Neural cell (in vitro differentiated cells): ENCODE measurements around the gene DSCAML1. TPM values are rescaled to one million over a fixed set of nuclear protein-coding genes. Genes with fewer than 3 reads are reported as not detected.

Experiments used
- H2AFZ ChIP-seq: fragments of 200-600, 300-800 bp; sonication (generic), shearing (Covaris generic); 2 replicates; pipeline ENCODE4 v1.6.0; 2014; ENCODE audit warnings: low read depth, mild to moderate bottlenecking, antibody characterized with exemption, low read length, moderate library complexity
- H3F3A ChIP-seq: fragments of 200-600 bp; shearing (Covaris generic); 2 replicates; pipeline ENCODE4 v1.6.1; 2016; ENCODE audit warnings: mild to moderate bottlenecking, moderate library complexity, mixed read lengths, antibody characterized with exemption, low read length; ENCODE audit not compliant: insufficient read depth, poor library complexity, severe bottlenecking
- H3K27ac ChIP-seq: fragments of 200-600, 300-800 bp; sonication (generic), shearing (Covaris generic); 2 replicates; pipeline ENCODE4 v1.5.1; 2014; ENCODE audit warnings: mild to moderate bottlenecking, low read length, moderate library complexity
- H3K27me3 ChIP-seq: fragments of 300-800, 200-600 bp; sonication (generic), shearing (Covaris generic); 2 replicates; pipeline ENCODE4 v1.6.0; 2014; ENCODE audit warnings: mild to moderate bottlenecking, low read depth, low read length, moderate library complexity; ENCODE audit not compliant: insufficient read depth
- H3K36me3 ChIP-seq: fragments of 300-800, 200-600 bp; sonication (generic), shearing (Covaris generic); 2 replicates; pipeline ENCODE4 v1.5.1; 2014; ENCODE audit warnings: mild to moderate bottlenecking, antibody characterized with exemption, low read length, moderate library complexity; ENCODE audit not compliant: insufficient read depth
- H3K4me2 ChIP-seq: fragments of 300-800, 200-600 bp; sonication (generic), shearing (Covaris generic); 2 replicates; pipeline ENCODE4 v1.6.0; 2014; ENCODE audit warnings: mild to moderate bottlenecking, low read length
- H3K4me3 ChIP-seq: fragments of 300-800, 200-600 bp; sonication (generic), shearing (Covaris generic); 2 replicates; pipeline ENCODE4 v1.5.1; 2014; ENCODE audit warnings: mild to moderate bottlenecking, low read length, moderate library complexity
- H3K79me2 ChIP-seq: fragments of 200-600 bp; shearing (Covaris generic); replicated peaks from 2 replicates; pipeline ENCODE4 v1.6.0; 2014; ENCODE audit warnings: mild to moderate bottlenecking, low read length, moderate library complexity; ENCODE audit not compliant: insufficient read depth
- H3K9ac ChIP-seq: fragments of 300-800, 200-600 bp; sonication (generic), shearing (Covaris generic); 2 replicates; pipeline ENCODE4 v1.6.1; 2016; ENCODE audit warnings: mild to moderate bottlenecking, low read length, mixed read lengths
- H3K9me2 ChIP-seq: fragments of 200-600 bp; shearing (Covaris generic); 2 replicates; pipeline ENCODE4 v1.6.1; 2016; ENCODE audit warnings: mild to moderate bottlenecking, low read length, mixed read lengths; ENCODE audit not compliant: insufficient read depth
- H3K9me3 ChIP-seq: fragments of 200-600, 300-800 bp; sonication (generic), shearing (Covaris generic); 2 replicates; pipeline ENCODE4 v1.6.1; 2016; ENCODE audit warnings: mild to moderate bottlenecking, mixed run types, low read length, moderate library complexity, mixed read lengths
- H4K20me1 ChIP-seq: fragments of 200-600 bp; shearing (Covaris generic); 2 replicates; pipeline ENCODE4 v1.6.1; 2016; ENCODE audit warnings: mild to moderate bottlenecking, mixed run types; ENCODE audit not compliant: insufficient read depth
- EP300 ChIP-seq: fragments of 450-650 bp; conservative IDR thresholded peaks from 2 replicates; pipeline ENCODE4 v1.6.1; 2014; ENCODE audit warnings: antibody characterized with exemption, mild to moderate bottlenecking, moderate library complexity; ENCODE audit not compliant: poor library complexity, severe bottlenecking
- EZH2 ChIP-seq: fragments of 200-600, 300-800 bp; shearing (Covaris generic), sonication (generic); IDR thresholded peaks from 2 replicates; pipeline ENCODE4 v1.6.1; 2014; ENCODE audit warnings: antibody characterized with exemption, low read length, borderline replicate concordance, mild to moderate bottlenecking; ENCODE audit not compliant: insufficient read depth, poor library complexity, severe bottlenecking
- MXI1 ChIP-seq: fragments of 450-650 bp; conservative IDR thresholded peaks from 2 replicates; pipeline ENCODE4 v1.6.1; 2014; ENCODE audit warnings: antibody characterized with exemption, mild to moderate bottlenecking; ENCODE audit not compliant: poor library complexity, severe bottlenecking
- POLR2AphosphoS5 ChIP-seq: IDR thresholded peaks from 2 replicates; pipeline ENCODE4 v1.6.1; 2012
- RAD21 ChIP-seq: fragments of 450-650 bp; conservative IDR thresholded peaks from 2 replicates; pipeline ENCODE4 v1.6.1; 2014; ENCODE audit warnings: antibody characterized with exemption, mild to moderate bottlenecking, moderate library complexity
- SMC3 ChIP-seq: fragments of 450-650 bp; conservative IDR thresholded peaks from 2 replicates; pipeline ENCODE4 v1.6.1; 2014; ENCODE audit warnings: antibody characterized with exemption, mild to moderate bottlenecking, moderate library complexity; ENCODE audit not compliant: poor library complexity
- TAF1 ChIP-seq: IDR thresholded peaks from 2 replicates; pipeline ENCODE4 v1.6.1; 2012; ENCODE audit warnings: low read depth
- polyA plus RNA-seq: library from polyadenylated mRNA; depleted of rRNA; stranded (reverse); fragments of >200 nt; gene quantifications from 2 replicates; pipeline ENCODE4 v1.2.3, GENCODE V29; 2014
- TF ChIP-seq, protein P1 (sequence below): IDR thresholded peaks from 2 replicates; pipeline ENCODE4 v1.6.1; 2012; ENCODE audit warnings: borderline replicate concordance
- TF ChIP-seq, protein P2 (sequence below): fragments of 450-650 bp; IDR thresholded peaks from 2 replicates; pipeline ENCODE4 v1.5.1; 2014; ENCODE audit warnings: antibody characterized with exemption, mild to moderate bottlenecking, moderate library complexity; ENCODE audit not compliant: poor library complexity, severe bottlenecking

Gene DSCAML1
- polyA plus RNA-seq, 1 donor from 2014 or later, result 1.3 TPM

DNA sequence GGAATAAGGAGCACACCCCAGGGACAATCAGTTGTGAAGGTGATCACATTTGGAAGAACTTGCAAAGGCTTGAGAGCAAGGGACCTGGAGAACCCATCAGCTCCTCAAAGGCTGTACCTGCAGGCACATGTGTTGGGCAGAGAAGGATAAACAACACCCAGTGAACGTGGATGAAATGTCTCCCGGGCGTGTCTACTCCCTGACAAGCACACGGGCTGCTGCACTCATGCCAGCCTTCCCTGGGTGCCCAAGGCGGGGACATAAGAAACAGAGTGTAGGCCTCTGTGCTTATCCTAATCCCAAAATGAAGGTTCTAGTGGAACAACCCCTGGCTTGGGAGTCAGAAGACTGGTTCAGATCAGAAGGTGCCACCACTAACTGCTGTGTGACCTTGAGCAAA, 46.7 kb downstream of the DSCAML1 start:
- no peaks in the 10 kb centered on the region for H3K9me2 ChIP-seq
- no peaks in the 10 kb centered on the region for H3K9me3 ChIP-seq
- H3F3A ChIP-seq, result no peaks in the 10 kb centered on the region
- TF ChIP-seq EZH2 (no peak), POLR2AphosphoS5 (no peak), SMC3 (no peak), RAD21 (no peak), MXI1 (no peak), TAF1 (no peak), EP300 (no peak)
- TF ChIP-seq, protein P1, sequence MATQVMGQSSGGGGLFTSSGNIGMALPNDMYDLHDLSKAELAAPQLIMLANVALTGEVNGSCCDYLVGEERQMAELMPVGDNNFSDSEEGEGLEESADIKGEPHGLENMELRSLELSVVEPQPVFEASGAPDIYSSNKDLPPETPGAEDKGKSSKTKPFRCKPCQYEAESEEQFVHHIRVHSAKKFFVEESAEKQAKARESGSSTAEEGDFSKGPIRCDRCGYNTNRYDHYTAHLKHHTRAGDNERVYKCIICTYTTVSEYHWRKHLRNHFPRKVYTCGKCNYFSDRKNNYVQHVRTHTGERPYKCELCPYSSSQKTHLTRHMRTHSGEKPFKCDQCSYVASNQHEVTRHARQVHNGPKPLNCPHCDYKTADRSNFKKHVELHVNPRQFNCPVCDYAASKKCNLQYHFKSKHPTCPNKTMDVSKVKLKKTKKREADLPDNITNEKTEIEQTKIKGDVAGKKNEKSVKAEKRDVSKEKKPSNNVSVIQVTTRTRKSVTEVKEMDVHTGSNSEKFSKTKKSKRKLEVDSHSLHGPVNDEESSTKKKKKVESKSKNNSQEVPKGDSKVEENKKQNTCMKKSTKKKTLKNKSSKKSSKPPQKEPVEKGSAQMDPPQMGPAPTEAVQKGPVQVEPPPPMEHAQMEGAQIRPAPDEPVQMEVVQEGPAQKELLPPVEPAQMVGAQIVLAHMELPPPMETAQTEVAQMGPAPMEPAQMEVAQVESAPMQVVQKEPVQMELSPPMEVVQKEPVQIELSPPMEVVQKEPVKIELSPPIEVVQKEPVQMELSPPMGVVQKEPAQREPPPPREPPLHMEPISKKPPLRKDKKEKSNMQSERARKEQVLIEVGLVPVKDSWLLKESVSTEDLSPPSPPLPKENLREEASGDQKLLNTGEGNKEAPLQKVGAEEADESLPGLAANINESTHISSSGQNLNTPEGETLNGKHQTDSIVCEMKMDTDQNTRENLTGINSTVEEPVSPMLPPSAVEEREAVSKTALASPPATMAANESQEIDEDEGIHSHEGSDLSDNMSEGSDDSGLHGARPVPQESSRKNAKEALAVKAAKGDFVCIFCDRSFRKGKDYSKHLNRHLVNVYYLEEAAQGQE, result no peak
- TF ChIP-seq, protein P2, sequence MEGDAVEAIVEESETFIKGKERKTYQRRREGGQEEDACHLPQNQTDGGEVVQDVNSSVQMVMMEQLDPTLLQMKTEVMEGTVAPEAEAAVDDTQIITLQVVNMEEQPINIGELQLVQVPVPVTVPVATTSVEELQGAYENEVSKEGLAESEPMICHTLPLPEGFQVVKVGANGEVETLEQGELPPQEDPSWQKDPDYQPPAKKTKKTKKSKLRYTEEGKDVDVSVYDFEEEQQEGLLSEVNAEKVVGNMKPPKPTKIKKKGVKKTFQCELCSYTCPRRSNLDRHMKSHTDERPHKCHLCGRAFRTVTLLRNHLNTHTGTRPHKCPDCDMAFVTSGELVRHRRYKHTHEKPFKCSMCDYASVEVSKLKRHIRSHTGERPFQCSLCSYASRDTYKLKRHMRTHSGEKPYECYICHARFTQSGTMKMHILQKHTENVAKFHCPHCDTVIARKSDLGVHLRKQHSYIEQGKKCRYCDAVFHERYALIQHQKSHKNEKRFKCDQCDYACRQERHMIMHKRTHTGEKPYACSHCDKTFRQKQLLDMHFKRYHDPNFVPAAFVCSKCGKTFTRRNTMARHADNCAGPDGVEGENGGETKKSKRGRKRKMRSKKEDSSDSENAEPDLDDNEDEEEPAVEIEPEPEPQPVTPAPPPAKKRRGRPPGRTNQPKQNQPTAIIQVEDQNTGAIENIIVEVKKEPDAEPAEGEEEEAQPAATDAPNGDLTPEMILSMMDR, result no peak
- no peak overlapping the region for H3K4me2 ChIP-seq
- H3K27ac ChIP-seq, result peak overlapping the region; percentile 80
- peak overlapping the region; percentile 47 for H3K9ac ChIP-seq
- no peaks in the 10 kb centered on the region for H3K36me3 ChIP-seq
- no peaks in the 10 kb centered on the region for H3K79me2 ChIP-seq
- no peak overlapping the region for H2AFZ ChIP-seq
- H4K20me1 ChIP-seq, result no peaks in the 10 kb centered on the region
- no peaks in the 10 kb centered on the region for H3K27me3 ChIP-seq
- peak overlapping the region; percentile 43 for H3K4me3 ChIP-seq

DNA sequence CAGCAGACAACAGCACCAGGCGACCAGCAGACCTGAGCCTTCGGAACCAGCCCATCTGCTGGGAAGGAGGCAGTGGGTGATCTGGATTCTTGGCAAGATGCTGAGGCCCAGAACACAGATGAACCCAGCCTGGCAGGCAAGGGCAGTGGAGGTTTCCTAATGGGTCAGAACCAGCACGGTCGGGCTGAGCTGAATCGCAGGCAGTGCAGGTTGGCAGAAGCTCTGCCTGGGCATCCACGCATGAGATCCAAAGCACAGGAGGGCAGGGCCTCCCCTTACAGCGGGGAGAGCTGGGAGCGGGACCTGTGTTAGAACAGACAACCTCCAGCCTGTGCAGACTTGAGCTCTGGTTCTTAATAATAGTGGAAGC, 47.5 kb downstream of the DSCAML1 start:
- Histone ChIP-seq H3K79me2 (no peaks in the 10 kb centered on the region), H3K9me3 (no peaks in the 10 kb centered on the region), H3K4me2 (no peak overlapping the region), H4K20me1 (no peaks in the 10 kb centered on the region), H3K4me3 (no peak overlapping the region), H3K36me3 (no peaks in the 10 kb centered on the region), H3K27ac (no peak overlapping the region), H3K27me3 (no peaks in the 10 kb centered on the region), H3F3A (no peaks in the 10 kb centered on the region), H3K9ac (no peak overlapping the region), H3K9me2 (no peaks in the 10 kb centered on the region), H2AFZ (no peak overlapping the region)
- TF ChIP-seq EZH2 (no peak), MXI1 (no peak), POLR2AphosphoS5 (no peak), RAD21 (no peak), SMC3 (no peak), EP300 (no peak), TAF1 (no peak)
- TF ChIP-seq, protein P1, result no peak
- TF ChIP-seq, protein P2, result no peak
